ENCODE measurements around the gene AP3M1. TPM values are rescaled to one million over a fixed set of nuclear protein-coding genes. Genes with fewer than 3 reads are reported as not detected.

Gene AP3M1
- total RNA-seq, 2 donors from 2014 or later: 47.2 to 53.5 TPM

DNA sequence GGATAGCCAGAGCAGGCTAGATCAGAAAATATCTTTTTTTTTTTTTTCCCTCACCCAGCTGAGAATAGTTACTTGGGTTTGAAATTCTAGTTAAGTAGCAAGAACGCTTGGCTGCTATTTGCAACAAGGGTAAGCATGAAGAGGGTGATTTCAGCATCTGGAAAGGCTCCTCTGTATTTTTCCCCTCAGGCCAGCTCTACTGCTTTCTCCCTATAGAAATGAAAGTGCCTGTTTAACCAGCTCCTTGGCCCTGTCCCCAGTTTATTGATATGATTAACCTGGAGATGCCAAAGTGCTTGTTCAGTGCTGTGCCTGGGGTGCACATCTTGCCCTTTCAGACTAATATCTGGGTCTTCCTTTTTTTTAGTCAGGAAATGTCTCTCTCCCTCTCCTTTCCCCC lies 37.1 kb downstream of the AP3M1 start:
- no peak for TF ChIP-seq CTCF (conservative IDR thresholded peaks at IDR 0.05)
- Histone ChIP-seq H3K4me1 (ENCODE audit: control insufficient read depth, insufficient read depth, low read length) (no peaks in the 10 kb centered on the region), H3K9me3 (ENCODE audit: control insufficient read depth, low read length) (no peaks in the 10 kb centered on the region), H3K36me3 (ENCODE audit: control insufficient read depth, insufficient read depth, low read length) (peaks cover 98% of the 10 kb centered on the region), H3K27me3 (ENCODE audit: control insufficient read depth, insufficient read depth, low read length, poor library complexity, severe bottlenecking) (no peaks in the 10 kb centered on the region), H3K27ac (ENCODE audit: low read depth, low read length) (no peak overlapping the region), H3K9ac (ENCODE audit: extremely low read depth, low read length, poor library complexity, severe bottlenecking) (no peak overlapping the region), H3K4me3 (ENCODE audit: low read length) (no peak overlapping the region)
- Mint-ChIP-seq H3K4me1 (no peaks in the 10 kb centered on the region), H3K4me3 (no peak overlapping the region), H3K27ac (peak overlapping the region; percentile 9), H3K9me3 (no peaks in the 10 kb centered on the region), H3K36me3 (ENCODE audit: low read depth) (peaks cover 93% of the 10 kb centered on the region), H3K27me3 (ENCODE audit: insufficient read depth) (no peaks in the 10 kb centered on the region)
- no peak for DNase-seq
- WGBS, 2 experiments (ENCODE audit: insufficient coverage in 1 of 2, insufficient read length in 1 of 2): 79 to 83% methylated on average over 1 of the region's 1 CpG

GRCh38 chr10:74111799-74112198 lies 38.8 kb downstream of the AP3M1 start:
- no peaks in the 10 kb centered on the region for H3K27me3 Mint-ChIP-seq (ENCODE audit: insufficient read depth)
- no peak for TF ChIP-seq CTCF (conservative IDR thresholded peaks at IDR 0.05)
- no peaks in the 10 kb centered on the region for H3K4me1 Mint-ChIP-seq
- H3K27ac Mint-ChIP-seq: no peak overlapping the region
- H3K27ac ChIP-seq (ENCODE audit: low read depth, low read length): no peak overlapping the region
- H3K9me3 Mint-ChIP-seq: no peaks in the 10 kb centered on the region
- H3K4me3 Mint-ChIP-seq: no peak overlapping the region
- 92 to 95% methylated on average over 9 to 14 of the region's 14 CpGs for WGBS, 2 experiments (ENCODE audit: insufficient coverage in 1 of 2, insufficient read length in 1 of 2)
- no peak overlapping the region for H3K9ac ChIP-seq (ENCODE audit: extremely low read depth, low read length, poor library complexity, severe bottlenecking)
- no peaks in the 10 kb centered on the region for H3K27me3 ChIP-seq (ENCODE audit: control insufficient read depth, insufficient read depth, low read length, poor library complexity, severe bottlenecking)
- H3K36me3 ChIP-seq (ENCODE audit: control insufficient read depth, insufficient read depth, low read length): peaks cover 95% of the 10 kb centered on the region
- DNase-seq: no peak
- no peaks in the 10 kb centered on the region for H3K9me3 ChIP-seq (ENCODE audit: control insufficient read depth, low read length)
- no peaks in the 10 kb centered on the region for H3K4me1 ChIP-seq (ENCODE audit: control insufficient read depth, insufficient read depth, low read length)
- H3K4me3 ChIP-seq (ENCODE audit: low read length): no peak overlapping the region
- peaks cover 93% of the 10 kb centered on the region for H3K36me3 Mint-ChIP-seq (ENCODE audit: low read depth)

GRCh38 chr10:74110120-74110519 lies 40.5 kb downstream of the AP3M1 start:
- Mint-ChIP-seq H3K4me3 (no peak overlapping the region), H3K36me3 (ENCODE audit: low read depth) (peaks cover 92% of the 10 kb centered on the region), H3K4me1 (no peaks in the 10 kb centered on the region), H3K27me3 (ENCODE audit: insufficient read depth) (no peaks in the 10 kb centered on the region), H3K27ac (peak overlapping the region; percentile 56), H3K9me3 (no peaks in the 10 kb centered on the region)
- Histone ChIP-seq H3K9me3 (ENCODE audit: control insufficient read depth, low read length) (no peaks in the 10 kb centered on the region), H3K36me3 (ENCODE audit: control insufficient read depth, insufficient read depth, low read length) (peaks cover 95% of the 10 kb centered on the region), H3K4me1 (ENCODE audit: control insufficient read depth, insufficient read depth, low read length) (no peaks in the 10 kb centered on the region), H3K9ac (ENCODE audit: extremely low read depth, low read length, poor library complexity, severe bottlenecking) (no peak overlapping the region), H3K27ac (ENCODE audit: low read depth, low read length) (no peak overlapping the region), H3K4me3 (ENCODE audit: low read length) (no peak overlapping the region), H3K27me3 (ENCODE audit: control insufficient read depth, insufficient read depth, low read length, poor library complexity, severe bottlenecking) (no peaks in the 10 kb centered on the region)
- WGBS, 2 experiments (ENCODE audit: insufficient coverage in 1 of 2, insufficient read length in 1 of 2): 89 to 100% methylated on average over 1 of the region's 1 CpG
- DNase-seq: no peak
- no peak for TF ChIP-seq CTCF (conservative IDR thresholded peaks at IDR 0.05)
